Ovary (tissue), 9 donors: Measurements from ENCODE around the gene OTC. TPM values are rescaled to one million over a fixed set of nuclear protein-coding genes. Genes with fewer than 3 reads are reported as not detected.

ENCODE experiments used
- DNase-seq, 5 donors: peaks; one replicate each; pipeline ENCODE4 v3.0.0-alpha.2; 2019 to 2020
- H3K27ac ChIP-seq, 2 donors: fragments of 200-600 bp; one replicate each; pipeline versions ENCODE4 v1.5.1 to v1.8.0; 2019 to 2022
- H3K27me3 ChIP-seq: fragments of 200-600 bp; one replicate; pipeline ENCODE4 v1.8.0; 2022
- H3K36me3 ChIP-seq: fragments of 200-600 bp; sonication (generic); one replicate; pipeline ENCODE4 v1.5.1; 2019
- H3K4me1 ChIP-seq: one replicate; pipeline ENCODE4 v1.8.1; 2013; ENCODE audit warnings: mild to moderate bottlenecking, moderate library complexity; ENCODE audit not compliant: insufficient read depth
- H3K4me3 ChIP-seq: fragments of 200-600 bp; sonication (generic); one replicate; pipeline ENCODE4 v1.5.1; 2017
- H3K9me3 ChIP-seq, 2 donors: fragments of 200-600 bp in 1 of 2; sonication (generic) in 1 of 2; one replicate each; pipeline versions ENCODE4 v1.5.1 to v1.8.1; 2013 to 2019; ENCODE audit warnings: mild to moderate bottlenecking in 1 of 2, moderate library complexity in 1 of 2
- CTCF ChIP-seq, 3 donors: fragments of 450-650 bp in 2 of 3; fragments of 200-600 bp in 1 of 3; IDR thresholded peaks; one replicate each; pipeline versions ENCODE4 v1.5.1 to v1.8.0; 2016 to 2022; ENCODE audit warnings: antibody characterized with exemption in 3 of 3, mild to moderate bottlenecking in 1 of 3
- EP300 ChIP-seq: sonication (generic); formaldehyde crosslinking; IDR thresholded peaks from one replicate; pipeline ENCODE4 v1.6.1; 2017; ENCODE audit warnings: antibody characterized with exemption
- POLR2A ChIP-seq: fragments of 450-650 bp; IDR thresholded peaks from one replicate; pipeline ENCODE4 v1.6.1; 2017; ENCODE audit warnings: antibody characterized with exemption, mild to moderate bottlenecking, moderate library complexity
- WGBS, 3 donors: extraction: QIAGEN DNeasy Blood & Tissue Kit in 1 of 3; methylation state at CpG; one replicate each; pipeline versions ENCODE4 v1.1.5 to v1.1.7; 2013 to 2017; 5-methylcytosine and 5-hydroxymethylcytosine counted together
- intact Hi-C, 4 donors: fragments of 100-400 bp; cut with DNase I; formaldehyde crosslinking; loops; one replicate each; pipeline versions ENCODE4 v1.11.0 to v1.15.1; 2022 to 2023
- polyA plus RNA-seq, 2 donors: library from polyadenylated mRNA; stranded (reverse); fragments of 200-250 nt in 1 of 2; fragments of 350-450 nt in 1 of 2; fragmentation: Illumina TruSeq in 1 of 2; extraction: RNeasy Lipid Tissue Mini Kit (QIAGEN cat#74804) in 1 of 2; gene quantifications; one replicate each; pipeline ENCODE4 v1.2.3, GENCODE V29; 2013 to 2014
- total RNA-seq, 7 donors: library from RNA; depleted of rRNA in 2 of 7; stranded (reverse); fragments of >200 nt in 2 of 7; fragmentation: NEBNext Ultra II Directional in 3 of 7; extraction: Animal tissue kit (Norgen Biotek cat#: 25700) in 3 of 7; gene quantifications; one replicate each; pipeline versions ENCODE4 v1.1.0 to v1.2.4, GENCODE V29; 2016 to 2023
- donor health status: DM: no; HTN: no; CAD: no; lungs with moderate emphysema.
- donor health status: DM: no; HTN: no; CAD: no.
- donor health status: Bipolar disorder and iron deficiency.
- donor health status: DM: yes; HTN: yes; CAD: no.
- donor health status: DM: no; HTN: no; CAD: no.
- donor health status: DM: yes; HTN: yes; CAD: no.

OTC gene
- total and polyA plus RNA-seq, 9 donors, result 0.18 to 2.2 (median 0.34) TPM; not detected in 4

GRCh38 chrX:38356401-38356800 is 4.0 kb downstream of the OTC start:
- Histone ChIP-seq H3K27me3 (no peaks in the 10 kb centered on the region), H3K36me3 (no peaks in the 10 kb centered on the region), H3K4me3 (no peak overlapping the region), H3K4me1 (no peaks in the 10 kb centered on the region), H3K9me3 (no peaks in the 10 kb centered on the region), H3K27ac (no peak overlapping the region)
- whole genome bisulfite sequencing, 3 donors, result 71 to 76% (median 73%) methylated on average over 8 of the region's 8 CpGs
- DNase-seq, result no peak
- intact Hi-C loops, result no loop called here
- TF ChIP-seq CTCF (IDR thresholded peaks at IDR 0.05) (no peak), EP300 (no peak), POLR2A (no peak)

- no peaks in the 10 kb centered on the region for H3K9me3 ChIP-seq
- no peaks in the 10 kb centered on the region for H3K36me3 ChIP-seq
- no peaks in the 10 kb centered on the region for H3K27me3 ChIP-seq
- WGBS, 3 donors, result 37 to 47% (median 41%) methylated on average over 4 of the region's 4 CpGs
- H3K4me1 ChIP-seq, result no peaks in the 10 kb centered on the region
- intact Hi-C loops, result no loop called here
- no peak overlapping the region for H3K4me3 ChIP-seq
- no peak overlapping the region for H3K27ac ChIP-seq
- no peak for DNase-seq
- TF ChIP-seq POLR2A (no peak), CTCF (IDR thresholded peaks at IDR 0.05) (no peak), EP300 (no peak)
Observed at GRCh38 chrX:38357747-38358673, 5.6 kb downstream of the OTC start.

GRCh38 chrX:38363046-38363445 is 10.6 kb downstream of the OTC start:
- H3K9me3 ChIP-seq, result no peaks in the 10 kb centered on the region
- intact Hi-C loops, result no loop called here
- H3K4me3 ChIP-seq, result no peak overlapping the region
- TF ChIP-seq POLR2A (no peak), EP300 (no peak), CTCF (IDR thresholded peaks at IDR 0.05) (no peak)
- H3K27ac ChIP-seq, result no peak overlapping the region
- H3K4me1 ChIP-seq, result no peaks in the 10 kb centered on the region
- H3K27me3 ChIP-seq, result no peaks in the 10 kb centered on the region
- H3K36me3 ChIP-seq, result no peaks in the 10 kb centered on the region
- DNase-seq, result no peak

DNA sequence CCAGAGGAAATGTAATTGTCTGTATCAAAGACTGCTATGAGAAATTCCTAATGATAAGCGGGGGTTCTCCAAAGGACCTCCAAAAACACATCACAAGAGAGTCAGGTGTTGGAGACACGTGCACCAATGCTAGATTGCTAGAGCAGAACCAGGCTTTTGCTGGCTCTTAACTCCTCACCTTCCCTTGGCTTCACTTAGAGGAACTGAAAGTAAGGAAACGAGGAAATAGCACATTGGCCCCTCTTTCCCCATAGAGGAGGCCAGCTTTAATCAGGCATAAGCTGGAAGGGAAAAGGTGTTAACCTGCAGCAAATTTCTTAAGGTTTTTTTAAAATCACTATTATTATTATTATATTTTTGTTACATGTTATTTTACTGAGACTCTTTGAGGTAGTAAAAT is 13.6 kb downstream of the OTC start:
- no peak overlapping the region for H3K4me3 ChIP-seq
- no peaks in the 10 kb centered on the region for H3K4me1 ChIP-seq
- no peaks in the 10 kb centered on the region for H3K9me3 ChIP-seq
- intact Hi-C loops, result no loop called here
- H3K36me3 ChIP-seq, result no peaks in the 10 kb centered on the region
- TF ChIP-seq EP300, result no peak
- no peak for TF ChIP-seq CTCF (IDR thresholded peaks at IDR 0.05)
- no peak for TF ChIP-seq POLR2A
- DNase-seq, result no peak
- H3K27me3 ChIP-seq, result no peaks in the 10 kb centered on the region
- 43 to 53% (median 52%) methylated on average over 3 of the region's 3 CpGs for WGBS, 3 donors
- no peak overlapping the region for H3K27ac ChIP-seq
